Right renal cortex interstitium (tissue), 3 donors: ENCODE results near the gene APBA3. TPM values are rescaled to one million over a fixed set of nuclear protein-coding genes. Genes with fewer than 3 reads are reported as not detected.

Experiments
- DNase-seq, 3 donors: peaks; one replicate each; pipeline ENCODE4 v3.0.0-alpha.2; 2013; ENCODE audit warnings: low read depth in 3 of 3, low spot score in 2 of 3
- polyA plus RNA-seq, 3 donors: library from polyadenylated mRNA; unstranded; fragments of 120-200 nt; gene quantifications; one replicate each; pipeline ENCODE4 v1.2.1, GENCODE V29; 2013; ENCODE audit not compliant: insufficient read length in 3 of 3

The APBA3 gene
- polyA plus RNA-seq, 3 donors: 10.3 to 11.6 (median 11.3) TPM

DNA sequence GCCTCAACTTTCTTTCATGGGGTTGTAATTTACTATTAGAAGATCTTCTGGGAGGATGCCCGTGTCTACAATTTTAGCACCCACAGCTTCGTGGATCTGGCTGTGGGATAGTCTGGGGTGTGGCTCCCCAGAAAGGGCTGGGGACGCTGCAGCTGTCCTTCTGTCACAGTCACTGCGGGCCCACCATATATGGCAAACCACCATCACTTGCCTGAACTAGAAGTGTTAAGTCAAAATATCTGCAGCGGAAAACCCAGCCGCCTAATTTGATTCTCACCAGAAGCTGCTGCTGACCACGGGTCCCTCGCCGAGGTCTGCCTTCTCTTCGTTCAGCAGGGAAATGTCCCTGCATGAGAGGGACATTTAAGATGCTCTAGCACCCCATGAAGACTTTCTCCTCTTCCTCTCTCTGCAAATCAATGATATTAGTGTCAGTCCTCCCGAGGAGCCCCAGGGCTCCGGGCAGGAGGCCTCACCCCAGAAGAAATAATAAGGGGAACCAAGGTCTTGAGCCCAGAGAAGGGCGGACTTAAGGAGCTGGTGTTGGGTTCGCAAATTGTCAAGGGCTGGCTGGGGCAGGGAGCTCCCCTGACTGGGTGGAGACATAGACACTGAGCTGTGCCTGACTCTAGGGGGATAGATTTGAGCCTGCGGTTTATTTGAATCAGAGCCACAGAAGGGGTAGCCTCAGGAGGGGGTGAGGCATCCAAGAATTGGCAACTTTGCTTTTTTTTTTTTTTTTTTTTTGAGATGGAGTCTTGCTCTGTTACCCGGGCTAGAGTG lies 27.7 kb upstream of the APBA3 start:
- no peak for DNase-seq

GRCh38 chr19:3785938-3786824 lies 24.7 kb upstream of the APBA3 start, which contains the start of gene MATK:
MATK (minus strand) TSS chr19:3786381; CDS start chr19:3785135, 1,246 bp downstream.
- DNase-seq: no peak

DNA sequence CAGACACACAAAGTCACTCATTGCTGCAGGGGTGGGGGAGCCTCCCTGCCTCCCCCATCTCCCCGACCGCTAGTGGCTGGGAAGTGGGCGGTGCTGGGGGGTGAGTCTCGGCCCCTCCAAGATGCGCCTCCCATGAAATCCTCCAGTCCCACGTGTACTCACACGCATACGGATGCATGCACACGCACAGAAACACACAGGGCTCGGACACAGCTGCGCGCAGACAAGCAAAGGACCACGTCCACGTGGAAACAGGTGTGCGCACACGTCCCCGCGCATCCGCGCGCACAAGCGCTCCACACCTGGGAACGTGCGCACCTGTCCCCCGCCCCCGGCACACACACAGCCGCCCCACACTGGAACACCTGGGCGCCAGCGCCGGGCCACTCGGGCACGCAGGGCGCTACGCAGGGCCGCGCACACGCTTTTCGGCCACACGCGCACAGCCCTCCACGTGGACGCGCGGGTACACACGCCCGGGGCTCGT lies 24.0 kb upstream of the APBA3 start:
- DNase-seq: no peak

GRCh38 chr19:3784607-3785450 lies 23.3 kb upstream of the APBA3 start:
- DNase-seq: no peak

DNA sequence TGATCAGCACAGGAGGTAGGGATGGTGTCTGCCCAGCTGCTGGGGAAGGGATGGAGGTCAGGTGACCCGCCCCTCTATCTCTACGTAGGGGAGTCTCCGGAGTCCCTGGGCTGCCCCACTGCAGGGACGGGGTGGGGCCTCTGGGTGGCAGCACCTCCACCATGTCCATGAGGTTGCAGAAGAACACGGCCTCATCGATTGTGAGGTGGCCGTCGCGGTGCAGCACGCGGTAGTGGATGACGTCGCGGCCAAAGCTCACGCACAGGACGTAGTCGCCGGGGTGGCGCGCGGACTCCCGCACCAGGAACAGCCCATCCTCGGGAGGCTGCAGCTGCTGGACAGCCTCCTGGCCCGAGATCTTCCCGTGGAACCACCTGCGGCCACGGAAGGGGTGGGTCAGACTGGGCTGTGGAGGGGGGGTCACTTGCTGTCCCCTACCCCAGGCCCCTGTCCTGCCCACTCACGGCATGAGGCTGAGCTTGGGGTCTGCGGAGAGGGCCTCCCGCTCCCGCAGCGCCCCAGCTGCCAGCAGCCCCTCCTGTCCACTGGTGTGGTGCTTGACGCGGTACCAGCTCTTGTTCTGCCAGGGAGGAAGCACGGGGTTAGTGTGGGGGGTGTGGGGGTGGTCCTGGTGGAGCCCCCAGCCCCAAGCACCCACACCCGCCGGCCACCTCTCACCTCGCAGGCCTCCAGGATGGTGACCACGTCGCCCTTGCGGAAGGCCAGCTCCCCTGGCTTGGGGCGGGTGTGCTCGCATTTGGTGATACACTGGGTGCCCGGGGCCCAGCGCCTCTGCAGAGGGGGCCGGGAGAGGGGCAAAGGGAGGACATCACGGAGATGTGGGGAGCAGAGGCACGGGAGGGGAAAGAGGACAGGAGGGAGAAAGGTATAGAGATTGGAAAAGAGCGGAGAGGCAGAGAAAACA lies 22.4 kb upstream of the APBA3 start:
- DNase-seq: no peak

GRCh38 chr19:3782903-3783302 lies 21.4 kb upstream of the APBA3 start:
- DNase-seq: no peak

GRCh38 chr19:3782330-3782729 lies 20.8 kb upstream of the APBA3 start:
- DNase-seq: no peak

DNA sequence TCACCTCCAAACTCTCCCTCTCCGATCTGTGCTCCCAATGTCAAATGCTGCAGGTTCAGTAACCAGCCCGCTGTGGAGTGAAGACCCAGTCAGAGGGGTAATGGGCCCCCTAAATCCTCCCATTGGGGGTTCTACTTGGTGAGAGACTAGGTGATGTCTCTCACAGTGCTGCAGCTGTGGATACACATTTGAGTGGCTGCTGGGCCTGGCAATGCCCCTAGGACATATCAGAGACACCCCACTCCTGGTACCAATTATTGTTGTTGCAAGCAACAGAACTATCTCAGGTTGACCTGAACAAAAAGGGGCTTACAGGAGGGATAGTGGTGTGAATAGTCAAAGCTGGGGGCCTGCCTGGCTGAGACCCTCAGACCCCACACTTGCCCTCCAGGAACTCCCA lies 20.1 kb upstream of the APBA3 start:
- no peak for DNase-seq

DNA sequence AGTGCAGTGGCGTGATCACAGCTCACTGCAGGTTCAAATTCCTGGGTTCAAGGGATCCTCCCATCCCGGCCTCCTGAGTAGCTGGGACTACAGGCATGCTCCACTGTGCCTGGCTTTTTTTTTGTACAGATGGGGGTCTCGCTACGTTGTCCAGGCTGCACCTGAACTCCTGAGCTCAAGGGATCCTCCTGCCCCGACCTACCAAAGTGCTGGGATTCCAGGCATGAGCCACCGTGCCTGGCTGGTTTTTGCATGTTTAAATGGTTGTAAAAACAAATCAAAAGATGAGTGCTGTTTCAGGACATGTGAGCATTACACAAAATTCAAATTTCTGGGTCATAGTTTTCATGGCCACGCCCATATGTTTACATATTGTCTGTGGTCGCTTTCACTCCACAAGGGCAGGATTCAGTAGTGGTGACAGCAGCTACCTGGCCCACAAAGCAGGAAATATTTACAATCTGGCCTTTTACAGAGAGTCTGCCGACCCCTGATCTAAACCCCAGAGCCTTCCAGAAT lies 19.4 kb upstream of the APBA3 start:
- DNase-seq: no peak

DNA sequence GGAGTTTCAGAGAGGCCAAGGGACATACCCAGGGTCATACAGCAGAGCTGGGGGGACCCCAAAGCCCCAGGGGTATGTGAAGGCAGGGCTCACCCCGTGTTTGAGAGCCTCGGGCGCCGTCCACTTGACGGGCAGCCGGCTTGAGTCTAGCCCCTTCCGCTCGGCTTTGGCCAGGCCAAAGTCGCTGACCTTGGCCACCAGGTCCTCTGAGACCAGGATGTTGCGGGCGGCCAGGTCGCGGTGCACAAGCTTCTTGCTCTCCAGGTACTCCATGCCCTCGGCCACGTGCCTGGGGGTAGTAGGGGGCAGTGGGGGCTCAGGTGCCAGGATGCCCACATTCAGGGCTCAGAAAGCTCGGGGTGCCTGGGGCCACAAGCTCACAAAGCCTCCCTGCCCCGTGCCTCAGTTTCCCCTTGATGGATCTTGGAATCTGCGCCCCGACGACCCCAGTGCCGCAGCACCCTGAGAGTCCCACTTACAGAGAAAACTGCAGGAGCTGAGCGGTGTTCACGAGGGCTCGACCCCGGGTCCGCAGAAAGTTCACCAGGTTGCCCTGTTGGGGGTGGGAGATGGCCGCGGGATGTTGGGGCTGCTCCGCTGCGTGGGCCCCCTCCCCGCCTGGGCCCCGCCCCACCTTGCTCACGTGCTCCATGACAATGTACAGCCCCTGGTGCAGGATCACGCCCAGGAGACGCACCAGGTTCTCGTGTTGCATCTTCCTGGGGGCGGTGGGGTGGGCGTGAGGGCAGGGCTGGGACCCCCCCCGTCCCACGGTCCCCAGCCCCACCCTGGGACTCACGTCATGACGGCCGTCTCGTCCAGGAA lies 17.6 kb upstream of the APBA3 start:
- no peak for DNase-seq

GRCh38 chr19:3778104-3778867 lies 16.8 kb upstream of the APBA3 start:
- no peak for DNase-seq

- no peak for DNase-seq
These were observed 15.1 kb upstream of the APBA3 start for GRCh38 chr19:3776479-3777040.

DNA sequence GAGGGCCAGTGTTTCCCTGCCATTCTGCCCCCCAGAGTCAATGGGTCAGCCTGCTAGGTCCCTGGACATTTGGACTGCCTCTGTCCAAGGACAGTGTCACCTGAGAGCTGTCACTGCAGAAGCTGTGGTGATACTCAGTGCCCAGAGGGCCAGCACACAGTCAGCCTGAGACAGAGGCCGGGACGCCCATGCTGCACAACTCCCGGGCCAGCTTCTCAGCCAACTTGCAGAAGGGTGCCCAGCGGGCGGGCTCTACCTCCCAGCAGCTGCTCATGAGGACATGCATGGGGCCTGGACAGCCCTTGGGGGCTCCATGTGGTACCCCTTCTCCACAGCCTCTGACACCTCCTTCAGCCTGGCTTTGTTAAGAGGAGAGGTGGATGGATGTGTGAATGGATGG lies 14.3 kb upstream of the APBA3 start:
- DNase-seq: no peak

DNA sequence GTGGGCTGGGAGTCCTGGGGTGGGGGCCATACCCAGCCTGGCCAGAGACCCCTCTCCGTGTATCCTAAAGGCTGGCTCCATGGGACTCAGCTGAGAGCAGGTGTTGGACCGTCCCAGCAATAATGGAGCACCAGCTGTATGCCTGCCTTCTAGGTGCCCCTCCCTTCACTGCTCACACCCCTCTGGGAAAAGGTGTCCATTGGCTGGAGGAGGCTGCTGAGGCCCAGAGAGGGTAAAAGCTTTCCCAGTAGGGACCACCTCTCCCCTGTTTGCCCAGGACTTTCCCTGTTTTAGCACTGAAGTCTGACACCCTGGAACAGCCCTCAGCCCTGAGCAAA lies 13.9 kb upstream of the APBA3 start:
- no peak for DNase-seq

GRCh38 chr19:3774621-3775373 lies 13.3 kb upstream of the APBA3 start:
- DNase-seq: no peak

- DNase-seq: no peak
These were observed 12.5 kb upstream of the APBA3 start for GRCh38 chr19:3773814-3774515.
